Stimulated activated CD4-positive, alpha-beta T cell treated with anti-CD3 and anti-CD28 coated beads, Interleukin-12 subunit alpha, Interleukin-12 subunit beta, amount 100 ng/mL, for 4 hours (primary cell): ENCODE data around the gene ZMYND19.
"Not testable (repeated sequence)": the region's sequence is repeated elsewhere in the genome, so short reads cannot be mapped to it uniquely, and the experiment has no call there.

Source experiments
- DNase-seq: peaks from one replicate; pipeline ENCODE4 v3.0.0-alpha.2; 2020

The ZMYND19 gene

GRCh38 chr9:137586854-137587253, 3.5 kb downstream of the ZMYND19 start:
- DNase-seq: no peak

DNA sequence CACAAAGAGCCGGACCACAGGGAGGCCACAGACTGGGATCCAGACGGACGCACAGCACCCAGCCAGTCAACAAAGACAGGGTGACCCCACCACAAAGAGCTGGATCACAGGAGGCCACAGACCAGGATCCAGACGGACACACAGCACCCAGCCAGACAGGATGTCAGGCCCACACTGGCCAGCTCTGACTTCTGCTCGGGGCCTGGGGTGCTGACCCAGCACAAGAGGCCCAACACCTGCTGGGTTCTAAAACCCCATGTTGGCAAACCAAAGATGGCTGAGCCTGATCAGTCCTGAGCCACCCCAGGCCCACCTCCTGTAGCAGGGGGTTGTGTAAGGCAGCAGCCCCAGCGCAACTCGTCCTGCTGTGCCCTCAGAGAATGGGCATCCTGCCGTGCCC, 6.4 kb downstream of the ZMYND19 start:
- no peak for DNase-seq

- no peak for DNase-seq
Observed at GRCh38 chr9:137583347-137583746, 7.0 kb downstream of the ZMYND19 start.

GRCh38 chr9:137582286-137582860, 7.9 kb downstream of the ZMYND19 start:
- DNase-seq: no peak

- no peak for DNase-seq
Observed at GRCh38 chr9:137581361-137582285, 8.7 kb downstream of the ZMYND19 start.

- no peak for DNase-seq
Observed at GRCh38 chr9:137580954-137581322, 9.4 kb downstream of the ZMYND19 start.

- no peak for DNase-seq
Observed at GRCh38 chr9:137580209-137580953, 9.9 kb downstream of the ZMYND19 start.

- DNase-seq: no peak
Observed at GRCh38 chr9:137579259-137579604, 11.1 kb downstream of the ZMYND19 start.

- DNase-seq: peak; percentile 98
Observed at GRCh38 chr9:137578518-137579258, 11.6 kb downstream of the ZMYND19 start, which contains the start of gene DPH7. DPH7 (minus strand) TSS chr9:137578925; CDS start chr9:137578777, 148 bp downstream.

DNA sequence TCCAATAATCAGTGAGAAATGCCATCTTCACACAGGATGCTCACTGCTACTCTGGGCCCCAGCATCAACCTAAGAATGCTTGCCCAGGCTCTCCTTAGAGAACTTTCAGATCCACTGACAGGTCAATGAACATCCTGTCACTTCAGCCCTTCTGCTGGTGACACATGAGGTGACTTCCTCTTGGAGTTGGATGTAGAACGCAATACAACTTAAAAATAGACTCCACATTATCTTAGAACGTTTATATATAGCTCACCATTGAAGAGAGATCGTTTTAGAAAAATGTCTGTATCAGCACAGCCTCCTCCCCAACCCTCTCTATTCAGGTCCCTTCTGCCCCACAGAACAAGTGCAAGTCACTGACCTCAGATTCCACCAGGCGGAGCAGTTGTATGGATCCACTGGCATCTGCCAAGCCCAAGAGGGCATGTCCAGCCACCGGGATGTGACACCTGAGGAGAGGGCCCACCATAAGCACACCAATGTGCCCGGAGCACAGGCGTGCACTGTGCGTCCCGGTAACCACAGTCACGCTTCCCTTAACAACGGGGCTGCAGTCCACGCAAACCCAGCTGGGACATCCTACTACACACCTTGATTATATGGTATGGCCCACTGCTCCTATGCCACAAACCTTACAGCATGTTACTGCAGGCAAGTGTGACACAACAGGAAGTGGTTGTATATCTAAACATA, 14.4 kb downstream of the ZMYND19 start:
- DNase-seq: no peak

- DNase-seq: no peak
Observed at GRCh38 chr9:137575364-137575715, 15.0 kb downstream of the ZMYND19 start.

DNA sequence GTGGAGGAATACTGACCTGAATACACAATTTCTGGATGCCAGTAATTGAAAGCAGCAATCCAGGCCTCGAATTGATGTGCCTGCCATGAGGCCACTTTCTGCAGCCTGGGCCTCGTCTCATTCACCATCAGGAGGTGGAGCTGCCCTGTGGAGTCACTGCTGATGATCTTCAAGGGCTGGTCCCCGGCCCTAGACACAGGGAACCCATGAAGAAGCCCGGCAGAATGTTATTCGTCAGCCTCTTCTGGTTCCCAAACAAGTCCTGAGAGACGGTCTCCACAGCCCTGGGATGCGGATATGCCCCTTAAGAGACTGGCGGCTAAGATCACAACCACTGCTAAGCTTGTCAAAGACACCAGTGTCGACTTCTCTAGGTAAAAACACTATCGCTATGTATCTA, 16.1 kb downstream of the ZMYND19 start:
- DNase-seq: no peak

- no peak for DNase-seq
Observed at GRCh38 chr9:137570566-137570965, 19.7 kb downstream of the ZMYND19 start.

GRCh38 chr9:137569609-137570203, 20.6 kb downstream of the ZMYND19 start:
- no peak for DNase-seq

- not testable (repeated sequence) for DNase-seq
Observed at GRCh38 chr9:137568445-137568844, 21.9 kb downstream of the ZMYND19 start.

DNA sequence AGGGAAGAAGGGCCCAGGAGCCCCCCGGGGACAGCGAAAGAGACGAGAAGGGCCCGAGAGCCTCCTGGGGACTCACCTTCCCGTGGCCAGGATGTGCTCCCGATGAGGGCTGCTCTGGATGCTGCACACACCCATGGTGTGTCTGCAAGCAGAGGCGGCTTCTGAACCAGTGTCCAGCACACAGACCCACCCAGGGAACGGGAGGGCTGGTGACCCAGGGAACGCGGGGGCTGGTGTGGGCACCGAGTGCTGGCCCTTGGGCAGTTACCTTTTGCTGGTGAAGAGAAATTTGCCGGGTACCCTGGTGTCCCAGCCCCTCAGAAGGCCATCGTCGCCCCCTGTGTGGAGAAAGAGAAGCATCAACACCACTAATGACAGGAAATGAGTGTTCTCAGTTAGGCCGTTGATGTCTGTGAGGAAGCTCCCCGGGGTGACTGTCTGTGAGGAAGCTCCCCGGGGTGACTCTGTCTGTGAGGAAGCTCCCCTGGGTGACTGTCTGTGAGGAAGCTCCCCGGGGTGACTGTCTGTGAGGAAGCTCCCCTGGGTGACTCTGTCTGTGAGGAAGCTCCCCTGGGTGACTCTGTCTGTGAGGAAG, 25.4 kb downstream of the ZMYND19 start:
- no peak for DNase-seq

DNA sequence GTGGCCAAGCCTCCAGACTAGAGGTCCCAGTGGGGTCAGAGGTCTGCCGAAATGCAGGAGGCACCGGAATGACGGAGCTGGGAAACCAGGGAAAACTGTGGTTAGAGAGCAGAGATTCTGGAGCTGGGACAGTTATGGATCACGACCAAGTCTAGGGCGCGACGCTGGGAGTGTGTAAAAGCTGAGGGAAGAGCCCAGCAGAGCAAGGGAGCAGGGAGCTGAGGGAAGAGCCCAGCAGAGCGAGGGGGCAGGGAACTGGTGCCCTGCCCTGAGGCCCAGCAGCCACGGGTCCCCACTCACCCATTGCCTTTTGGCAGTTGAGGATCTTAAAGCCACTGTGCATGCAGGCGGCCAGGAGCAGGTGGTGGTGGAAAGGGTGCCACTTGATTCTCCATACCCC, 26.2 kb downstream of the ZMYND19 start:
- no peak for DNase-seq

GRCh38 chr9:137558127-137558526, 32.2 kb downstream of the ZMYND19 start:
- no peak for DNase-seq

- DNase-seq: no peak
Observed at GRCh38 chr9:137556069-137556838, 34.1 kb downstream of the ZMYND19 start.

- DNase-seq: no peak
Observed at GRCh38 chr9:137555179-137555578, 35.1 kb downstream of the ZMYND19 start.

DNA sequence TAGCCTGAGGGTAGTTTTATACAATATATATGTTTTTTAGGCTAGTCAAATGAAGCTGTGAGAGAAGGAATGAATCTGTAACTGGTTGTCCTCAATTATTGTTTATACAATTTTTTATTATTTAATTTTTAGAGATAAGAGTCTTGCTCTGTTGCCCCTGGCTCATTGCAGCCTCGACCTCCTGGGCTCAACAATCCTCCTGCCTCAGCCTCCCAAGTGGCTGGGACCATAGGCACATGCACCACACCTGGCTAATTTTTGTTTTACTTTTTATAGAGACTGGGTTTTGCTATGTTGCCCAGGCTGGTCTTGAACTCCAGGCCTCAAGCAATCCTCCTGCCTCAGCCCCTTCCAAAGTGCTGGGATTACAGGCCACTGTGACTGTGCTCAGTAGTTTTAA, 36.0 kb downstream of the ZMYND19 start:
- DNase-seq: no peak
